Measurements from ENCODE around the gene HSPB6.

DNA sequence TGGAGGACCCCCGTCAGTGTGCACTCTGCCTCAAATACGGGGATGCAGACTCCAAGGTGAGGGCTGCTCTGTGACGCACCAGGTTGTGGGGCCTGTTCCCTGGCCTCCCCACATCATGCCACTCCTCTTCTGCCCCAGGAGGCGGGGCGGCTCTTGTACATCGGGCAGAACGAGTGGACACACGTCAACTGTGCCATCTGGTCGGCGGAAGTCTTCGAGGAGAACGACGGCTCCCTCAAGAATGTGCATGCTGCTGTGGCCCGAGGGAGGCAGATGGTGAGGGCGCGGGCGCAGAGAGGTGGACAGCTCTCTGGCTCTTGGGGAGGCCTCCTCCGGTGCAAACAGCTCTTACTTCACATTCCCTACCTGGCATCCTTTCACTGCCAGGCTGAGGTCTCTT lies 27.8 kb downstream of the HSPB6 start:
- TF ChIP-seq, protein P1, sequence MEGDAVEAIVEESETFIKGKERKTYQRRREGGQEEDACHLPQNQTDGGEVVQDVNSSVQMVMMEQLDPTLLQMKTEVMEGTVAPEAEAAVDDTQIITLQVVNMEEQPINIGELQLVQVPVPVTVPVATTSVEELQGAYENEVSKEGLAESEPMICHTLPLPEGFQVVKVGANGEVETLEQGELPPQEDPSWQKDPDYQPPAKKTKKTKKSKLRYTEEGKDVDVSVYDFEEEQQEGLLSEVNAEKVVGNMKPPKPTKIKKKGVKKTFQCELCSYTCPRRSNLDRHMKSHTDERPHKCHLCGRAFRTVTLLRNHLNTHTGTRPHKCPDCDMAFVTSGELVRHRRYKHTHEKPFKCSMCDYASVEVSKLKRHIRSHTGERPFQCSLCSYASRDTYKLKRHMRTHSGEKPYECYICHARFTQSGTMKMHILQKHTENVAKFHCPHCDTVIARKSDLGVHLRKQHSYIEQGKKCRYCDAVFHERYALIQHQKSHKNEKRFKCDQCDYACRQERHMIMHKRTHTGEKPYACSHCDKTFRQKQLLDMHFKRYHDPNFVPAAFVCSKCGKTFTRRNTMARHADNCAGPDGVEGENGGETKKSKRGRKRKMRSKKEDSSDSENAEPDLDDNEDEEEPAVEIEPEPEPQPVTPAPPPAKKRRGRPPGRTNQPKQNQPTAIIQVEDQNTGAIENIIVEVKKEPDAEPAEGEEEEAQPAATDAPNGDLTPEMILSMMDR (IDR thresholded peaks at IDR 0.05), result no peak
- TF ChIP-seq POLR2A (IDR thresholded peaks at IDR 0.05) (no peak), POLR2AphosphoS5 (IDR thresholded peaks at IDR 0.05) (no peak), EP300 (IDR thresholded peaks at IDR 0.05; ENCODE audit: low read depth) (no peak)

Data from transverse colon (tissue), 4 donors.